SJCRH30 (cell line): ENCODE data around the gene SELENOF. TPM values are rescaled to one million over a fixed set of nuclear protein-coding genes. Genes with fewer than 3 reads are reported as not detected.

Experiments used
- DNase-seq, 2 experiments: peaks; one replicate each; pipeline ENCODE4 v3.0.0-alpha.2; 2015 to 2020
- H3K27ac ChIP-seq: fragments of 250-450 bp; sonication (Bioruptor Pico); 2 replicates; pipeline ENCODE4 v1.5.1; 2020; ENCODE audit warnings: mild to moderate bottlenecking, moderate library complexity
- H3K27me3 ChIP-seq: fragments of 250-450 bp; sonication (Bioruptor Pico); 2 replicates; pipeline ENCODE4 v1.5.1; 2020; ENCODE audit warnings: mild to moderate bottlenecking, moderate library complexity
- H3K36me3 ChIP-seq: fragments of 250-450 bp; sonication (Bioruptor Pico); 2 replicates; pipeline ENCODE4 v1.5.1; 2020; ENCODE audit warnings: mild to moderate bottlenecking, moderate library complexity
- H3K4me1 ChIP-seq: fragments of 250-450 bp; sonication (Bioruptor Pico); 2 replicates; pipeline ENCODE4 v1.5.1; 2020; ENCODE audit warnings: mild to moderate bottlenecking, moderate library complexity
- H3K4me3 ChIP-seq: fragments of 250-450 bp; sonication (Bioruptor Pico); 2 replicates; pipeline ENCODE4 v1.5.1; 2020; ENCODE audit warnings: mild to moderate bottlenecking, moderate library complexity
- H3K9me3 ChIP-seq: fragments of 250-450 bp; sonication (Bioruptor Pico); replicated peaks from 2 replicates; pipeline ENCODE4 v1.5.1; 2020; ENCODE audit warnings: mild to moderate bottlenecking, moderate library complexity
- total RNA-seq: library from RNA; depleted of rRNA; stranded (reverse); fragments of >200 nt; shearing (Covaris generic); gene quantifications from 2 replicates; pipeline ENCODE4 v1.2.3, GENCODE V29; 2014; rRNA removed

Gene SELENOF
- 162 and 174 TPM in 2 replicates for total RNA-seq

GRCh38 chr1:86913896-86914600 lies at the start of gene SELENOF:
TSS of gene SELENOF (minus strand) at chr1:86914126. CDS start at chr1:86914111, 15 bp downstream.
- Histone ChIP-seq H3K4me3 (peak within 1 kb of the TSS; percentile 96), H3K36me3 (peaks cover 5% of the 10 kb centered on the region), H3K27ac (peak within 1 kb of the TSS; percentile 96), H3K27me3 (no peaks in the 10 kb centered on the region), H3K9me3 (no peaks in the 10 kb centered on the region), H3K4me1 (no peaks in the 10 kb centered on the region; the same call in 1 of the 2 replicates)
- peak; percentile 99 to 100 for DNase-seq

DNA sequence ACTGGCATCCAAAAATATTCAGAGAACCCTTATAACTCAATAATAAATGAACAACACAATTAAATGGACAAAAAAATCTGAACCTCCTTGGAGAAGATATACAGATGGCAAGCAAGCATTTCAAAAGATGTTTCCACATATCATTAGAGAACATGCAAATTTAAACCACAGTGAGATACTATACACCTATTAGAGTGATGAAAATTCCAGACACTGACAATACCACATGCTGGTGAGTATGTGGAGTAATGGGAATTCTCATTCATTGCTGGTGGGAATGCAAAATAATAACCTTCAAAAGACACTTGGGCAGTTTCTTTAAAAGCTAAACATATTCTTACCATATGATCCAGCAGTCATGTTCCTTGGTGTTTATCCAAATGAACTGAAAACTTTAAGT lies 46.6 kb upstream of the SELENOF start:
- Histone ChIP-seq H3K4me3 (no peak overlapping the region), H3K27ac (no peak overlapping the region), H3K9me3 (0 out of 2 replicates have a peak, but pooled peaks cover 3% of the 10 kb centered on the region), H3K27me3 (no peaks in the 10 kb centered on the region), H3K36me3 (peaks cover 8% of the 10 kb centered on the region; the same call in 1 of the 2 replicates), H3K4me1 (peaks cover 2% of the 10 kb centered on the region; the same call in 1 of the 2 replicates)
- DNase-seq: no peak

GRCh38 chr1:86957221-86957620 lies 43.3 kb upstream of the SELENOF start:
- H3K4me1 ChIP-seq: no peaks in the 10 kb centered on the region
- no peak for DNase-seq
- H3K27ac ChIP-seq: no peak overlapping the region
- peaks cover 6% of the 10 kb centered on the region; the same call in 1 of the 2 replicates for H3K36me3 ChIP-seq
- no peak overlapping the region for H3K4me3 ChIP-seq
- no peaks in the 10 kb centered on the region for H3K27me3 ChIP-seq
- 0 out of 2 replicates have a peak, but pooled peaks cover 2% of the 10 kb centered on the region for H3K9me3 ChIP-seq

DNA sequence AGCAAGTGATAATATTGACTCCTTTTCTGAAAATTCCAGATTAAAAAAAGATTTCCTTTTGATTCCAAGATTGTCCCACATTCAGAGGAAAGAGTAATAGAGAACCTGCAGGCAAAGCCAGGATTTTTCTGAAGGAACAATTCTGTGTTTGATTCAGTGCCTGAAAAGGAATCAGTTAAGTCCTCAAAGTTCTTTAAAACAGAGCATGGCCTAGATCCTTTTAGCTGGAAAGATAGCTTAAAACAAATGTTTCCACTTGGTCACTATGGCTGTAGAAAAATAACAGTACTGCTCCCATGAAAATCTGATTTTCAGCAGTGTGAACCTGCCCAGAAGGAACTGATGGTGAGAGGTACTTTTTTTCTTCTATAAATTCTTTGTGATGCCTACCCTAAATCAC lies 42.3 kb upstream of the SELENOF start:
- no peak for DNase-seq
- Histone ChIP-seq H3K27me3 (no peaks in the 10 kb centered on the region), H3K4me1 (no peaks in the 10 kb centered on the region), H3K9me3 (0 out of 2 replicates have a peak, but pooled peaks cover 2% of the 10 kb centered on the region), H3K36me3 (0 out of 2 replicates have a peak, but pooled peaks cover 2% of the 10 kb centered on the region), H3K27ac (no peak overlapping the region), H3K4me3 (no peak overlapping the region)

GRCh38 chr1:86955678-86956077 lies 41.8 kb upstream of the SELENOF start:
- no peaks in the 10 kb centered on the region for H3K27me3 ChIP-seq
- H3K36me3 ChIP-seq: 0 out of 2 replicates have a peak, but pooled peaks cover 2% of the 10 kb centered on the region
- DNase-seq: no peak
- no peak overlapping the region for H3K4me3 ChIP-seq
- H3K4me1 ChIP-seq: no peaks in the 10 kb centered on the region
- 0 out of 2 replicates have a peak, but pooled peaks cover 2% of the 10 kb centered on the region for H3K9me3 ChIP-seq
- H3K27ac ChIP-seq: no peak overlapping the region

GRCh38 chr1:86953167-86953566 lies 39.2 kb upstream of the SELENOF start:
- H3K4me3 ChIP-seq: no peak overlapping the region
- no peaks in the 10 kb centered on the region for H3K4me1 ChIP-seq
- 0 out of 2 replicates have a peak, but pooled peaks cover 2% of the 10 kb centered on the region for H3K9me3 ChIP-seq
- H3K27ac ChIP-seq: no peak overlapping the region
- no peaks in the 10 kb centered on the region for H3K36me3 ChIP-seq
- H3K27me3 ChIP-seq: no peaks in the 10 kb centered on the region
- DNase-seq: no peak

DNA sequence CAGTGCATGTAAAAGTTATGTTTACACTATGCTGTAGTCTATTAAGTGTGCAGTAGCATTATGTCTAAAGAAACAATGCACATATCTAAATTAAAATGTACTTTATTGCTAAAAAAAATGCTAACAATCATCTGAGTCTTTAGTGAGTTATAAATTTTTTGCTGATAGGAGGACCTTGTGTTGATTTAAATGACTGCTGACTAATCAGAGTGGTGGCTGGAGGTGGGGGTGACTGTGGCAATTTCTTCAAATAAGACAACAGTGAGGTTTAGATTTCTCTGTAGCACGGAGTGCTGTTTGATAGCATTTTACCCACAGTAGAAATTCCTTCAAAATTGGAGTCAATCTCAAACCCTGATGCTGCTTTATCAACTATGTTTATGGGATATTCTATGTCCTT lies 37.5 kb upstream of the SELENOF start:
- Histone ChIP-seq H3K4me3 (no peak overlapping the region), H3K4me1 (no peaks in the 10 kb centered on the region), H3K27me3 (no peaks in the 10 kb centered on the region), H3K9me3 (0 out of 2 replicates have a peak, but pooled peaks cover 2% of the 10 kb centered on the region), H3K27ac (no peak overlapping the region), H3K36me3 (no peaks in the 10 kb centered on the region)
- DNase-seq: no peak

- DNase-seq: no peak
- H3K4me3 ChIP-seq: no peak overlapping the region
- no peaks in the 10 kb centered on the region for H3K36me3 ChIP-seq
- 0 out of 2 replicates have a peak, but pooled peaks cover 2% of the 10 kb centered on the region for H3K9me3 ChIP-seq
- no peak overlapping the region for H3K27ac ChIP-seq
- H3K4me1 ChIP-seq: no peaks in the 10 kb centered on the region
- H3K27me3 ChIP-seq: no peaks in the 10 kb centered on the region
Observed at GRCh38 chr1:86950712-86951419, 36.9 kb upstream of the SELENOF start.

DNA sequence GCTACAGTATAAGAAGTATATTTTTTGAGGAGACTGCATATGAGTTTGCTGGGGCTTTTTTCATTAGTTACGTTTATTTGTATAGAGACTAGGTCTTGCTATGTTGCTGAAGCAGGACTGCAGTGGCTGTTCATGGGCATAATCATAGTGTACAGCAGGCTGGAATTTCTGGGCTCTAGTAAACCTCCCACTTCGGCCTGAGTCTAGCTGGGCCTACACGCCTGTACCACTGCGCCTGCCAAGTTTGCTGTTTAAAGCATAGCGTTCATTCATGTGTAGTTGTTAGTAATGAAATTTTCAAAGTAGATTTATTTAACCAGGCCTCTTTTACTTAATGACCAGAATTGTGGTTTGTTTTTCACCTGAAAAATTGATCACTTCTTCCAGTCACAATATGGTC lies 34.3 kb upstream of the SELENOF start:
- no peak overlapping the region for H3K4me3 ChIP-seq
- no peaks in the 10 kb centered on the region for H3K27me3 ChIP-seq
- no peaks in the 10 kb centered on the region for H3K36me3 ChIP-seq
- H3K27ac ChIP-seq: no peak overlapping the region
- no peak for DNase-seq
- H3K9me3 ChIP-seq: 0 out of 2 replicates have a peak, but pooled peaks cover 2% of the 10 kb centered on the region
- H3K4me1 ChIP-seq: no peaks in the 10 kb centered on the region

DNA sequence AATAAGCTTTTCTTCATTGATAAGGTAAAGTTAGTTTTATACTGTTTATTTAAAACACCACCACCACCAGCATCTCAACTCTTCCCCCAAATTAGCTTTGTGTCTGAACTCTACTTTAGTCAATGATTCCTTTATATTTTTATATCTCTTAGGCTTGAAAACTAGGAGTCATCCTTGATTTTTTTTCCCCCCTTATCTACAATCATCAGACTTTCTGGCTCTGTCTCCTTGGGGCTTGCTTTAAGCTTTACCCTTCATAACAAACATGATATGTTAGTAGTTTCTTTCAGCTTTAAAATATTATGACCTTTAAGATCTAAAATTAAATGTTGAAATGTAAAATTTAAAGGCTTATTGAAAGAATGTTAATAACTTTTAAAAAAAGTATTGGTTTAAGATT lies 28.8 kb upstream of the SELENOF start:
- H3K9me3 ChIP-seq: no peaks in the 10 kb centered on the region
- H3K27me3 ChIP-seq: no peaks in the 10 kb centered on the region
- H3K36me3 ChIP-seq: no peaks in the 10 kb centered on the region
- no peak overlapping the region for H3K4me3 ChIP-seq
- DNase-seq: no peak
- H3K4me1 ChIP-seq: no peaks in the 10 kb centered on the region
- no peak overlapping the region for H3K27ac ChIP-seq

GRCh38 chr1:86942042-86942441 lies 28.1 kb upstream of the SELENOF start:
- H3K27me3 ChIP-seq: no peaks in the 10 kb centered on the region
- no peak for DNase-seq
- no peaks in the 10 kb centered on the region for H3K4me1 ChIP-seq
- H3K4me3 ChIP-seq: no peak overlapping the region
- H3K27ac ChIP-seq: no peak overlapping the region
- no peaks in the 10 kb centered on the region for H3K9me3 ChIP-seq
- no peaks in the 10 kb centered on the region for H3K36me3 ChIP-seq

DNA sequence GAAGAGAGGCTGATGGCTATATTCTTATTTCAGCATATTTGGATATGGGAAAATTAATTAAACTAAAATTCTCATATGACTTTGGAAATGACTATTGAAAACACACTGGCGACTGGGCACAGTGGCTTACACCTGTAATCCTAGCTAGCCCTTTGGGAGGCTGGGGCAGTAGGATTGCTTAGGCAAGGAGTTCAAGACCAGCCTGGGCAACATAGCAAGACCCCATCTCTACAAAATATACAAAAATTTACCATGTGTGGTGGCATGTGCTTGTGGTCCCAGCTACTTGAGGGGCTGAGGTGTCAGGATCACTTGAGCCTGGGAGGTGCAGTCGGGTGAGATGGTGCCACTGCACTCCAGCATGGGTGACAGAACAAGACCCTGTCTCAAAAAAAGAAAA lies 26.7 kb upstream of the SELENOF start:
- H3K36me3 ChIP-seq: no peaks in the 10 kb centered on the region
- no peaks in the 10 kb centered on the region for H3K4me1 ChIP-seq
- H3K9me3 ChIP-seq: no peaks in the 10 kb centered on the region
- no peaks in the 10 kb centered on the region for H3K27me3 ChIP-seq
- no peak for DNase-seq
- H3K27ac ChIP-seq: no peak overlapping the region
- no peak overlapping the region for H3K4me3 ChIP-seq

GRCh38 chr1:86939406-86939805 lies 25.5 kb upstream of the SELENOF start:
- Histone ChIP-seq H3K27ac (no peak overlapping the region), H3K9me3 (no peaks in the 10 kb centered on the region), H3K4me3 (no peak overlapping the region), H3K27me3 (no peaks in the 10 kb centered on the region), H3K36me3 (no peaks in the 10 kb centered on the region), H3K4me1 (no peaks in the 10 kb centered on the region)
- DNase-seq: no peak

DNA sequence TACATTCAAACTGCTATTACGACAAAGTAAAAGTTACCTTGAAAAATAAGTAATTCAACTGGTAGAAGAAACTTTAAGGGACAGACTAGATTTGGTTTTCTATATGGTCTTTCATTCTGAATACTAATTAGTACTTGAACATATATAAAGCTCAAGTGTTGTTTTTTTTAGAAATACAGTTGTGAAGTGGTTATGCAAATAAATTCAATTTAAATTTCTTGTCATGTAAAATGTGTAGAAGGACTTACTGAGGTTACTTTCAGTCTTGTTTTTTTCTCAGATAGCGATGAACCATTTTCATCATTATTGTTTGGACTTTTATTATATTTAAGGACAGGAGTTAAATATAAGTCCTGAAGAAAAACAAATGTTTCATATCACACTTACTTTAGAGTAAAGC lies 24.9 kb upstream of the SELENOF start:
- H3K27me3 ChIP-seq: no peaks in the 10 kb centered on the region
- no peaks in the 10 kb centered on the region for H3K4me1 ChIP-seq
- no peaks in the 10 kb centered on the region for H3K36me3 ChIP-seq
- DNase-seq: no peak
- H3K27ac ChIP-seq: no peak overlapping the region
- H3K4me3 ChIP-seq: no peak overlapping the region
- H3K9me3 ChIP-seq: no peaks in the 10 kb centered on the region

DNA sequence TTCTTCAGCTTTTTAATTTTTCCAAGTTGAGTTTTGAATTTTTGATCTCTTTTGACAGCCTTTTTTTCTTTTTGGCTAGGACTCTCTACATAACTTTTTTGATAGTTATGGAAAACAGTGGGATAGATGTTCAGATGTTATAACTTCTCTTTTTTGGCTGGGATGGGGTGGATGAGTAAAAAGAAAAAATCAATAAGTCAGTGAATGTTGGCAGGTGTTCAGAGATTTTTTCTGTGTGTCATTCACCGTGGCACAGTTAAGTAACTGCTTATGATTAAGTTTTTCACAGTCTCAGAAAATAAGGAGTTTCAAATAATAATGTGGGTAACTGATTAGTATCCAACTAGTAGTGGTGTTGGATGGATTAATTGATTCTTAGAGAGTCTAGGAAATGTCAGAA lies 24.5 kb upstream of the SELENOF start:
- Histone ChIP-seq H3K36me3 (no peaks in the 10 kb centered on the region), H3K9me3 (no peaks in the 10 kb centered on the region), H3K27me3 (no peaks in the 10 kb centered on the region), H3K27ac (no peak overlapping the region), H3K4me1 (no peaks in the 10 kb centered on the region), H3K4me3 (no peak overlapping the region)
- no peak for DNase-seq
